Stimulated activated CD8-positive, alpha-beta memory T cell treated with anti-CD3 and anti-CD28 coated beads, Interleukin-4, amount 100 ng/mL, for 24 hours (primary cell): ENCODE measurements around the gene HTR2B.
"Not testable (repeated sequence)": the region's sequence is repeated elsewhere in the genome, so short reads cannot be mapped to it uniquely, and the experiment has no call there.

Experiments
- DNase-seq: peaks from one replicate; pipeline ENCODE4 v3.0.0-alpha.2; 2020; ENCODE audit warnings: low read depth

HTR2B gene

DNA sequence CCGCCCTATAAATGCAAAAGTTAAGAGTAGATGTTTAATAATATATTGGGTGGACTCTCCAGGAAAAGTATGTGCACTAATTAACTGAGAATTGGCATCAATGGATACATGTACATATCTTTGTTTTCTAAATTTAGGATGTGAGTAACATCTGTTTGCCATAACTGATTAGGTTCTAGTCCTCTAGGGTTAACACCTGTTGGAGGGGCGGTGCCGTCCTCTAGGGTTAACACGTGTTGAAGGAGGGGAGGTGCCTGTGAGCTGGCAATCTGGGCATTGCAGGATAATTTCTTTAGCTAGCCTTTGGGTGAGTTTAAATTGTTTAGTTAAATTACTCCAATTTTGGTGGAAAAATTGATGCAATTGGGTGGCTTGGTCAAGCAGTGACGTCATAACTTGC lies 30.9 kb downstream of the HTR2B start:
- DNase-seq, result no peak

DNA sequence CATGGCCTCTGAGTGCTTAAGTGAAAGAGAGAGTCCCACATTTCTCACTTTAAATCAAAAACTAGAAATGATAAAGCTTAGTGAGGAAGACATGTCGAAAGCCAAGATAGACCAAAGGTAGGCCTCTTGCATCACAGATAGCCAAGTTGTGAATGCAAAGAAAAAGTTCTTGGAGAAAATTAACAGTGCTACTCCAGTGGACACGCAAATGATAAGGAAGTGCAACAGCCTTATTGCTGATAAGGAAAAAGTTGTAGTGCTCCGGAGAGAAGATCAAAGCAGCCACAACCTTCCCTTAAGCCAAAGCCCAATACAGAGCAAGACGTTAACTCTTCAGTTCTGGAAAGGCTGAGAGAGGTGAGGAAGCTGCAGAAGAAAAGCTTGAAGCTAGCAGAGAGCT lies 36.1 kb downstream of the HTR2B start:
- no peak for DNase-seq

DNA sequence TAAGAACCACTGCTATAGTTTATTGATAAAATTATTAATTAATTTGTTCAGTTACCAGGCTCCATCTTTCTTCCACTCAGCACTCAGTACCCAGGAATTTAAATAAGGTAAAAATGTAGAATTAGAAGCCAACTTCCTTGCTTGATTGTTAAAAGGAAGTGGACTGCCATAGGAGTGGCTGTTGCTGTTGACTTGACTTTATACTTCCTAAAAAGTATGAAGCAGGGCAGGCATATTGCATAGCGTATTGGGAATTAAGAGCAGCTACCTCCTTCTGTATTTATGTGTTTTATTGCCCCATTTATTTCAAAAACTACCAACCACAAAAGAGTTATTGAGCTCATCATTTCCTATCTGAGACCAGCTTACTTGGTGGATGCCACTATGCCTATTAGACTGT lies 40.3 kb downstream of the HTR2B start:
- DNase-seq, result no peak

DNA sequence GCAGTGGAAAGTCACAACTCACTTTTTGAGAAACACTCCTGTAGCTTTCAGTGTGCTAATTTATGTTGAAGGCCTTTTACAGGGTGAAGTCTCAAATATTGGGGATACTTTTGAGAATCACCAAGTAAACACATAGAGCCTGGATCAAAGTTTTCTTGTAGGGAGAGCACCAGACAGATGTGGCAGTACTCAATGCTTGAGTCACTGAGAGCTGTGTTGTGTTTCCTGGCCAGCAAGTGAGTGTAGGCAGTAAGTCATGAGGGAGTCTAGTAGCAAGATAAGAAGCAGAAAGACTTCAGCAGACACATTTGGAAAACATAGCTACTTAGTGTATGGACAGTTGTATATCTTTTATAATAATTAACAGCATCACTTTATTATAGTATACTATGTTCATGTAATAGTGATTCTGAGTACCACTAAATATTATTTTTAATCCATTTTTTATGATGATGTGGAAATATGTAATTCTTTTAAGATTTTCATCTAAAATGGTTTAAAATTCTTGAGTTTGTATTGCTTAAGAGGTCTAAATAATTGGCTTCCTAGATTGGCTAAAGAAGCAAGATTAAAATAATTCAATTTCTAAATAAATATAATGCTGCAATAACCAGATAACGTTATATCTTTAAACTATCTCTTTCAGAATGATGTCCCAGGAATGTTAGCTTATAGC lies 55.3 kb downstream of the HTR2B start:
- DNase-seq, result no peak

DNA sequence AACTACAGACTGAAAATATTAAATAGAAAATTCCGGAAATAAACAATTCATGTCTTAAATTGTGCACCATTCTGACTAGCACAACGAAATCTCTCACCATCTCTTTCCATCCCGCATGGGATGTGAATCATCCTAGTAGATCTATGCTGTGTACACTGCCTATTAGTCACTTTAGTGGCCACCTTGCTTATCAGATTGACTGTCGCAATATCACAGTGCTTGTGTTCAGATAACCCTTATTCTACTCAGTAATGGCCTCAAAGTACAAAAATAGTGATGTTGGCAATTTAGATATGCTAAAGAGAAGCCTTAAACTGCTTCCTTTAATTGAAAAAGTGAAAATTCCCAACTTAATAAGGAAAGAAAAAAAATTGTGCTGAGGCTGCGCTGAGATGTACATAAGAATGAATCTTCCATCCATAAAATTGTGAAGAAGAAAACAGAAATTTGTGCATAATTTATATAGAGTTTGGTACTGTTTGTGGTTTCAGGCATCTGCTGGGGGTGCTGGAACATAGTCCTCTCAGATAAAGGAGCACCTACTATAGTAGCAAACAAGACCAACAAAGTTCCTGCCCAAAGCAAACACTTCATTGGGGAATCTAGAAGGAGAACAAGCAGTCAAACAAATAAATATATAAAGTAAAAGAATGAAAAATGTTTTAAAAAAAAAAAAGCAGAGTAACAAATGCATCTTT lies 56.2 kb downstream of the HTR2B start:
- DNase-seq, result no peak

DNA sequence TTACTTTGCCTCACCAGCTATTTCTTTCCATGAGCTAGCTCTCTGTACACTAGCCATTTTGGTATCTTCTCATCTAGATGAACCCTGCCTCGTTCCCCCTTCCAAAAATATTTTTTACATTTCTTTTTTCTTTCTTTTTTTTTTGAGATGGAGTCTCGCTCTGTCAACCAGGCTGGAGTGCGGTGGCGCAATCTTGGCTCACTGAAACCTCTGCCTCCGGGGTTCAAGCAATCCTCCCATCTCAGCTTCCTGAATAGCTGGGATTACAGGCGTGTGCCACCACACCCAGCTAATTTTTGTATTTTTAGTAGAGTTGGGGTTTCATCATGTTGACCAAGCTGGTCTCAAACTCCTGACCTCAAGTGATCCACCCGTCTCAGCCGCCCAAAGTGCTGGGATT lies 57.3 kb downstream of the HTR2B start:
- DNase-seq, result not testable (repeated sequence)

DNA sequence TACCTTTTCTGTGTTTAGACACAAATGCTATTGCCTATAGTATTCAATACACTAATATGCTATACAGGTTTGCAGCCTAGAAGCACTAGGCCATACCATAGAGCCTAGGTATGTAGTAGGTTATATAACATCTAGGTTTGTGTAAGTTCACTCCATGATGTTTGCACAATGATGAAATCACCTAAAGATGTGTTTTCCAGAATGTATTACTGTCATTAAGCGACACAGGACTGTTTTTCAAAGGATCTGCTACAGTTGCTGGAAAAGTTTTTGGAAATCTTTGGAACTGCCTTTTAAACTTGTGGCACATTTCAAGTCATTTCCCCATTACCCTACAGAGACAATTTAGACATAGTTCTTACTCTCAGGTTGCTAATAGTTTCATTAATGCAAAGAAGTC lies 58.9 kb downstream of the HTR2B start:
- no peak for DNase-seq

DNA sequence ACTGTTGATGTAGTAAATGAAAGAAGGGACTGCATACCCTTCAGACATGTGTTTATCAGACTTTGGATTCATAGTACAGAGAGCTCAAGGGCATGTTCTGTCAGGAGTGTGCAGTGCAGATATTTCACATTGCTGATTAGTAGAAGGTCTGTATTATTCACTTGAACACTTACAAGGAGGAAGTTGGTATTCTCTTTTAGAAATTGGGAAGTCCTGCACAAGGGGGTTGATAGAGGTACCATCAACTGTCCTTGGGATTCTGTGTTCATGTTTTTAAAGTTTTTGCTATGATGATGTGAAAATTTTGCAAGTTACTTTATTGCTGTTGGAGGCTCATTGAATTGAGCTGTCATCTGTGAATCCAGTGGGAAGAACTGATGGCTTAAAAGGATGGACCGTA lies 61.5 kb downstream of the HTR2B start:
- no peak for DNase-seq

DNA sequence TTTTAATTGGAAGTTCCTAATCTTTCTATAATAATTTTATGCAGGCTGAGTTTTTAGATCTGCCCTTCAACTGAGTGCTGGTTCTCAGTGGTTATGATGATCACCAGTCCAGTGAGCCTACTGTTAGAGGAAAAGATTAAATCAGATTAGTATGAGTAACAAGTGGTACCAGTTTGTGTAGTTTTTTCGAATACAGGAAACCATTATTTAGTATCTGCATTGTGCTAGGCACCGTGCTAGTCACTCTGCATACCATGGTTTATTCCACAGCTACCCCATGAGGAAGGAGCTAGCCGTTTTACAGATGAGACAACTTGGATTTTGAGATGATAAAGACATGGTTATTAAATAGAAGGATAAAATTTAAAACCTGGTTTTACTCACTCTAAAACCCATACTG lies 62.1 kb downstream of the HTR2B start:
- no peak for DNase-seq

DNA sequence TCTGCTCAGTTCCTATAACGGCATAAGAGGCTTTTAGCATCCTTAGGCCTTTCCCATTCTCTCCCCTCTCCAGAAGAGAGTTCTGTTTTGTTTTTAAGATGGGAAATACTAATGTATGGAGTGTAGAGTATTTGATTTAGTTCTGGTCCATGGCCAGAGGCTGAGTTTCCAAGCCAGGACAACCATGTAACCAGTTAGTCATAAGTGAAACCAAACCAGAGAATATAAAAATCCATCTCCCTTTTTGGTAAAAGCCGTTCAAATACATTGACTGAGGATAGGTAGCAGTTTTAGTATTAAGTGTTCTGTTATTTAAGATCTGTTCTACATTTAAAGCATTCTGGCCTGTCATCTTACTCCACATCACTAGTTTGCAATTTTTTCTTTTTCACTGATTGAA lies 65.1 kb downstream of the HTR2B start:
- DNase-seq, result no peak

DNA sequence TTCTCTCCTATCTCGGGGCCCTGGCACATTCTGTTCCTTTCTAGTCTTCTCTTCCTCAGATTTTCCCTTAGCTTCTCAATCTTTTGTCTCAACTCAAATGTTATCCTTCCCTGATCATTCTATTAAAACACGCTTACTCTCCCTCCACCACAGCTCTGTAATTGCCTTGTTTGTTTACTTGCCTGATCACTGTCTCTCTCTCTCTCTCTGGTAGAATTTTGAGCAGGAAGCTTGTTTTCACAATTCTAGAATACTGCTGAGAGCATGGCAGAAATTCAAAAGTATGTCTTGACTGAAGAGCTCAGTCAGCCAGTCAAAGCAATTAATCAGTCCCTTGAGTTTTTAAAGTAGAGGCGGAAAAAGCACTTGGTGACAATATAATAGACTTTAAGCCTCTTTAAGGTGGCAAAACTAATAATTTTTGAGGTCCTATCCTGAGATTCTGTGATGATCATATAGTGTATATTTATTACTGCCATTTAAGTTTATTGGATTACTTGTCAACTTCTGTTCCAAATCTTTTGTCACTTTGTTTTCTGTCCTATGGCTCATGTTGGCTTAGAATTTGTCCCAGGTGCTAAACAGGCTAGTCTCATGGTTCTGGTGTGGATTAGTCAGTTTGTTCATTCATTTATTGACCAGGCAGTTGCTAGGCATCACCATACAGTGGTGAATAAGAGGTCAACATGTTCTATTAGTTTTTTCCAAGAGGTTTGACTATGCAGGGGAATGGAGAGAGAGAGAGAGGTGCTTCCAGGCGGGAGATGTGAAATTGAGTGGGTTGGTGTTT lies 65.9 kb downstream of the HTR2B start:
- no peak for DNase-seq
